HG03159 (cell line): ENCODE measurements around the gene MRTFA.
"Not testable (repeated sequence)": the region's sequence is repeated elsewhere in the genome, so short reads cannot be mapped to it uniquely, and the experiment has no call there.

Experiments used
- ATAC-seq: cut with Tn5 transposase; IDR thresholded peaks from one replicate; pipeline ENCODE4 v1.9.1; 2021; ENCODE audit warnings: mild to moderate bottlenecking, moderate library complexity; ENCODE audit not compliant: unreplicated experiment

Gene MRTFA

DNA sequence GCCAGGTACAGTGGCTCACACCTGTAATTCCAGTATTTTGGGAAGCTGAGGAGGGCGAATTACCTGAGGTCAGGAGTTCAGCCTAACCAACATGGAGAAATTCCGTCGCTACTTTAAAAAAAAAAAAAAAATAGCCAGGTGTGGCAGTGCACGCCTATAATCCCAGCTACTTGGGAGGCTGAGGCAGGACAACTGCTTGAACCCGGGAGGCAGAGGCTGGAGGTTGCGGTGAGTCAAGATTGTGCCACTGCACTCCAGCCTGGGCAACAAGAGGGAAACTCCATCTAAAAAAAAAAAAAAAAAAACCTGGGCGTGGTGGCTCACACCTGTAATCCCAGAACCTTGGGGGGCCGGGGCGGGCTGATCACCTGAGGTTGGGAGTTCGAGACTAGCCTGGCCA is 37.8 kb downstream of the MRTFA start:
- not testable (repeated sequence) for ATAC-seq

DNA sequence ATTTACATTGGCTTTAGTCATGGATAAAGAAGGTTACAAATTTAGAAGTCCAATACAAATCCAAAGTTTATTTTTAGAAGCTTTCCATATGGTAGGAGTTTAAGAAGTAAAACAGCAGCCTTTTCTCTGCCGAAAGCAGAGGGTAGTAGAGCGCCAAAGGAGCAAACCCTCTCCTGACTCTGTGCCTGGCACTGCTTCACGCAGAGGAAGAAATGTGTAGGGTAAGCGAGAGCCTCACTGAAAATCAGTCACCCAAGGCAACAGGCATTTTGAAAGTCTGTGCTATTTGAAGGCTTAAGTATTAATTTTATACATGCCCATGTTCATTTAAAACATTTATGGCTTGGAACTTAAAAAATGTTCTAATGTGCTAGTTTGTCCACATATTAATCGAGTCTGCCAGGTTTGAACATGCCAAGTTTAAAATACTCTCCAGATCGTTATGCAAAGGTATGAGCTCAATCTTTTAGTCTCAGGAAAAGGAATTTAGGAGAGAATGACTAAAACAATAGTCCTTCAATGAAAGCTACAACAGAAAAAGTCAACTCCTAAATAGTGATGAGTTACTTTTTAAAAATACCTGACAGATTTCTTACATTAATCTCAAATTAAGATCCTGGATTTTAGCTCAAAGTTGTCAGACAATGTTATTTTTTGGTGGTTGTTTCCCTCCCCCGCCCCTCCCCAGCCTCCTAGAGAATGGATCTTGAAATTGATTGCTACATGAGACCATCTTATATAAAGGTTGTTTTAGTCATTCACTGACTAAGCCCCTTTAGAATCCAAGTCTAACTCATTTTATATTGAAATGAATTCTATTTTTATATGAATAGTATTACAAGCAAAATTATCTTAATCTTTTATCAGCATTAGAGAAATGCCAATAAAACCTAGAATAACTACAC is 38.7 kb downstream of the MRTFA start:
- no peak for ATAC-seq

DNA sequence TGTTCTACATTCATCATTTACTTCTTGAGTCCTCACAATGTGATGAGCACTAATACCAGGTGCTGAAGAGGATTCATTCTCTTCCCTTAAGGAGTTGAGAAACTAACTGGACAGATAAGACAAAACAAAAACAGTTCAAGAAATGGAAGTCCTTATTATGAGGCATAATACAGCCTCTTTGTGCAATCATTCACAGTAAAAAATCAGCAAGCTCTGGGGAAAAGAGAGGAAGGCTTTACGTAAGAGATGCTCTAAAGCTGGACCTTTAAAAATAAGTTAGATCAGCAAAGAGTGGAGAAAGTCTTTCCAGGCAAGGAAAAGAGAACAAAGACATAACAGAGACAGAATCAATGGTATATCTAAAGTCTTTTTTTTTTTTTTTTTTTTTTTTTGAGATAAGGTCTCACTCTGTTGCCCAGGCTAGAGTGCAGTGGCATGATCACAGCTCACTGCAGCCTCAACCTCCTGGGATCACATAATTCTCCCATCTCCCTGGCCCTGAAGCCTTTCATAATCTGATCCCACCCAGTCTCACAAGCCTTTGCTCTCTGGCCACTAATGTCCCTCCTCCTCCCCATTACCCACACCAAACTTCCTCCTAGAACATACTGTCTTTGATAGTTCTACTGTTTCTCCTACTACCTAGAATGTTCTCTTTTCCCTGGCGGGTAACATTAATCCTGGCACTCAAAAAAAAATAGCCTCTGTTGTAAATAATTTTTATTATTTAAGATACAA is 40.9 kb downstream of the MRTFA start:
- no peak for ATAC-seq

DNA sequence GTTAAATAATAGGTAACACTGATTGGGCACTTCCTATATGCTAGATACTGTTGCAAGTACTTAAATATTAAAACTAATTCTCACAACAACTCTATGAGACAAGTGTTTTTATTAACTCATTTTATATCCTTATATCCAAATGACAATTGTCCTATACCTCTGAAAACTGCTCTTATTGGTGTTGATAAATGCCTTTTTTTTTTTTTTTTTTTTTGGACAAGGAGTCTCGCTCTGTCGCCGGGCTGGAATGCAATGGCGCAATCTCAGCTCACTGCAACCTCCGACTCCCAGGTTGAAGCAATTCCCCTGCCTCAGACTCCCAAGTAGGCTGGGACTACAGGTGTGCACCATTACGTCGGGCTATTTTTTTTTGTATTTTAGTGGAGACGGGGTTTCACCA is 41.6 kb downstream of the MRTFA start:
- ATAC-seq = no peak

DNA sequence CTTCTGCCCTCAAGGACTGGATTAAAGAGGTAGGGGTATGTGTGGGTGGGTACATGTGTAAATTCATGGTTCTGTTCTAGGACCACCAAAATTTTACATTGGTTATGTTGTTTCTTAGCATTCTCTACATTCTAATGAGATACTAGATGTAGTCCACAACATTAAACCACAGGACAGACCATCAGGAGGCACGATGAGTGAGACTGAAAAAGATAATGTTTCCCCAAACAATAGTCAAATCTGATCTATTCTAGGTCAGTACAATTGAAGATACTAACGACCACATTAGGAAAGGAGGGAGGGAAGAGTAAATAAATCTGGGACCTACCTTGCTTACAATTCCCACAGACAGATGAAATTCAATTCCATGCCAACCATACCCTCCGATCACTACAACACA is 42.2 kb downstream of the MRTFA start:
- ATAC-seq = no peak

DNA sequence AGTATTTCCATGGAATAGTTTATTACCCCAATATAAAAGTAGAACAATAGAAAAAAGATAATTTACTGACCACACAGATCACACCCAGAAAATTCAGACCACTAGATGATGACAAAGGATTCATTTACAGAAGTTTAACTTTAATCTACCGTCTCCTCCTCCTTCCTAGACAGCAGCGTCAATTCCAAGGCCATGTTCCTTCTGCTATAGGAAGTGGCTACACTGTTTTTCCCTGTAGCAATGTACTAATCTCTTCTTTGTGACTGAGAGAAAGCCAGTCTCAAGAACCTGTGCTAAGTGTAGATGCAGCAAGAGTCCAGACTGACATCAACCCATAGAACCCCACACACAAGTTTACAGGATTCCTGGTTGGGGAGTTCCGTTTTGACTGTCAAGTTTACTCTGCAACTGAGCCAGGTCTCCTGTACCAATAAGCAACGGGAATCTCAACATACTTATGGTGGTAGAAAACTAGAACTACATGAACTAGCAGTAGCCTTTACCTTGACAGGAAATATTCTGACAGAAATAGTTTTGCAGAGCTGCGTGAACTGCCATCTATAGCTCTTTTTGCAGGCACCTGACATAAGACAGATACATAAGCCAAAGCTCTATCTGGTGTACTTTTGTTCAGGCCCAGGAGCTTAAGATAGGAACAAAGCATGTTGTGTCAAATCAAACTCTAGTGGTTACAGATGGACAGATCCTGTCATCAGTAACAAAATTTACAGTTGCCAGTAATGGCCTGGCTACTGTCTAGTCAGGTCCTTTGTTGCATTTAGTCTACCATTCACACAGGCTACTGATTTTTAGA is 42.9 kb downstream of the MRTFA start:
- ATAC-seq = no peak

DNA sequence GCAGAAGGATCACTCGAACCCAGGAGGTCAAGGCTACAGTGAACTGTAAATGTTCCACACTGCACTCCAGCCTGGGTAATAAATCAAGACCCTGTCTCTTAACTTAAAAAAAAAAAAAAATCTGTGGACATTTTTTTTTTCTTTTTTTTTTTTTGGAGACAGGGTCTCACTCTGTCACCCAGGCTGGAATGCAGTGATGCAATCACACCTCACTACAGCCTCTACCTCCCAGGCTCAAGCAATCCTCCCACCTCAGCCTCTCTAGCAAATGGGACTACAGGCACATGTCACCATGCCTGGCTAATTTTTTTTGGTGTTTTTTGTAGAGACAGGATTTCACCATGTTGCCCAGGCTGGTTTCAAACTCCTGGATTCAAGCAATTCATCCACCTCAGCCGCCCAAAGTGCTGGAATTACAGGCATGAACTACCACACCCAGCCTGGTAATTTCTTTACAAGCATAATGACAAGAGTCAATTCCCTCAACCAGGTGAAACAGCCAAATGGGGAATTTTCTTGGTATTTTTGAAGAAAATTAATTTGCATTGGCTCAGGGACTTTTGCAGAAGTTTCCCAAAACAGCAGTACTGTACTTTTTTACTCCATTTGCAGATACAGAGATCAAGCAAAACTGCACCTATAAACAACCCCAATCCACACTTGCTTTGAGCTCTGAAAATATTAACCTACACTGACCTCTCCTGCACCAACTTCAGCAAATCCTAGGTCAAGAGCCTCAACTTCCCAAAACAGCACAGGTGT is 44.0 kb downstream of the MRTFA start:
- no peak for ATAC-seq

DNA sequence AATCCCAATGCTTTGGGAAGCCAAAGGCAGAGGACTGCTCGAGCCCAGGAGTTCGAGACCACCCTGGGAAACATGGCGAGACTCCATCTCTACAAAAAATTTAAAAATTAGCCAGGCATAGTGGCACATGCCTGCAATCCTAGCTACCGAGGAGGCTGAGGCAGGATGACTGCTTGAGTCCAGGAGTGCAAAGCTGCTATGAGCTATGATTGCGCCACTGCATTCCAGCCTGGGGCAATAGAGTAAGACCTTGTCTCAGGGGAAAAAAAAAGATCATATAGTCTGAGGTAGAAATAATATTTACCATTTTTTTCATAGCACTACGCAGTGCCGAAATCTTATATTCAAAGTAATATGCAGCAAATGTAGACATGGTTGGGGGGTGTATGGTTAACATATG is 47.8 kb downstream of the MRTFA start:
- no peak for ATAC-seq

DNA sequence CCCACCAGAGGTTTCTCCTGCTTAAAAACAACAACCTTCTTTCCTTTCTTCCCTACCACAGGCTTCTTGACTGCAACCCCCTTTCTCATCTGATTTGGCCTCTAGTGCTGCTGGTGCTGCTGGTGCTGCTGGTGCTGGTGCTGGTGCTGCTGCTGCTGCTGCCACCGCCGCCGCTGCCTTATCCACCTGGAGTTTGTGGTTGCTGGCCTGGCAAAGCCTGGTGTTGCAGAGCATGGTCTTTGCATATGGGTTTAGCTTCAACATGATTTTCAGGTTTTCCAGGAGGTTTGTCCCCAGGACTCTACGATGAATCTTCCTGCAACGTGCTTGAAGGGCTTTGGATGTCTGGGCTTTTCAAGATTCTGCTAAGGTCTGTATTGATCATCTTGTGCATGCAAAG is 49.7 kb downstream of the MRTFA start:
- ATAC-seq = no peak

DNA sequence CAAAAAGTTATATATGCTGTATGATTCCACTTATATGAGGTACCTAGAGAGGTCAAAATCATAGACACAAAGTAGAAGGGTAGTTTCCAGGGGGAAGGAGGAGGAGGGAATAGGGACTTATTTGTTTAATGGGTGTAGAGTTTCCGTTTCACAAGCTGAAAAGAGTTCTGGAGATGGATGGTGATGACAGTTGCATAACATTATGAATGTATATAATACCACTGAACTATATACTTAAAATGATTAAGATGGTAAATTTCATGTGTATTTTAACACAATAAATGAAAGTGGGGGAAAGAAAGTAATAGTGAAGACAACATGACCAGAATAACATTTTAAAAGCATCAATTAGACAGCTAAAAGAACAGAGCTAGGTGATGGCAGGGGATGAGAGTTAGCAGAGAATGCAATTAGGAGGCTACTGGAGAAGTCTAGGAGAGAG is 51.2 kb downstream of the MRTFA start:
- no peak for ATAC-seq

DNA sequence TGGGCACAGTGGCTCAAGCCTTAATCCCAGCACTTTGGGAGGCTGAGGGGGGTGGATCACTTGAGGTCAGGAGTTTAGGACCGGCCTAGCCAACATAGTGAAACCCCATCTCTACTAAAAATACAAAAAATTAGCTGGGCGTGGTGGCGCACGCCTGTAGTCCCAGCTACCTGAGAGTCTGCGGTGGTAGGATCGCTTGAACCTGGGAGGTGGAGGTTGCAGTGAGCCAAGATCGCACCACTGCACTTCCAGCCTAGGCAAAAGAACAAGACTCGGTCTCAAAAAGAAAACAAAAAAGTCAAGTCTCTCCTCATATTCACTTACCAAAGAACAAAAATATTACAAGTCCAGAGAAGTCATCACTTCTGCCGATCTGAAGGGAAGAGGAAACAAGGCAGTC is 51.8 kb downstream of the MRTFA start:
- not testable (repeated sequence) for ATAC-seq

DNA sequence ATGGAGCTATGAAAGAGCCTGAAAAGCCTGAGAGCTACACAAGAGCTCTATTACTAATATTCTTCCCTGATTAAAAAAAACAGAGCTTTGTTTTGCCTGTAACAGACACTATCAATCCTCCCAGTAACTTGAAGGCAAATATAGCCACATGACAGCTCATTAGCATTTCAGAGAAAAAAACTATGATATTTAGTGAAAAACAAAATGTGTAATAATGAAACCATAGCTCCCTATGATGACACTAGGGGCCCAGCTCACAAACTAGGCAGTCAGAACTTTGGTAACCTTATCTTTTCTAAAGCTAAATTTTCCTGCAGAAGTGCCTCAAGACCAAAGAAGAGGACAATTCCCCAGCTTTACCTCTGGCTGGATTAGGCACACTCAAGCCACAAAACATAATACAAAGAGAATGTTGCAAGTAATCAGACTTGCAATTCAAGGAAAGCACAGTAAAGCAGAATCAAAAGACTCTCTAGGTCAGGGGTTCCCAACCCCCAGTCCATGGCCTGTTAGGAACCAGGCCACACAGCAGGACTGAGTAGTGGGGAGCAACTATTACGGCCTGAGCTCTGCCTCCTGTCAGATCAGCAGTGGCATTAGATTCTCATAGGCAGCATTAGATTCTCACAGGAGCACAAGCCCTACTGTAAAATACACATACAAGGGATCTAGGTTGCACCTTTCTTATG is 53.3 kb downstream of the MRTFA start:
- ATAC-seq = no peak

DNA sequence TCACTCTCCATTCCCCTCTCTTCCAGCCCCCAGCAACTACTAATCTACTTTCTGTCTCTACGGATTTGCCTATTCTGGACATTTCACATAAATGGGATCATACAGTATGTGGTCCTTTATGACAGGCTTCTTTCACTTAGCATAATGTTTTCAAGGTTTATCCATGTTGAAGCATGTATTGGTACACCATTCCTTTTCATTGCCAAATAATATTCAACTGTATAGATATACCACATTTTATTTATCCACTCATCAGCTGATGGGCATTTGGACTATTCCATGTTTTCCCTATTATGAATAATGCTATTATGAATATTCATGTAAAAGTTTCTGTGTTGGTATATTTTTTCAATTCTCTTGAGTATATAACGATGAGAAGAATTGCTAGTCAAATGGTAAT is 54.5 kb downstream of the MRTFA start:
- ATAC-seq = no peak

DNA sequence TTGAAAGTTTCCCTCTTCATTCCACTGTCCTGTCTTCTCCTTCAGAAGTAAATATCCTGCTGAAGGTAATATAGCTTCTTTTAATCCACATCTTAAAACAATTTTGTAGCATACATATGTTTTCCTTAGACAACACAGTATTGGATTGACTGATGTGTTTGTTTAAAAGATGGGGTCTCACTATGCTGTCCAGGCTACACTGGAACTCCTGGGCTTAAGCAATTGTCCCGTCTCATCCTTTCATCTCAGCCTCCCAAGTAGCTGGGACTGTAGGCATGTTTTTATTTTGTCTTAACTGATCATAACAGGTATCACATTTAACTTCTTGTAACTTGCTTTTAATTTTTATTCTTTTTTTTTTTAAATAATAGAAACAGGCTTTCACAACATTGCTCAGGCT is 55.9 kb downstream of the MRTFA start:
- no peak for ATAC-seq

DNA sequence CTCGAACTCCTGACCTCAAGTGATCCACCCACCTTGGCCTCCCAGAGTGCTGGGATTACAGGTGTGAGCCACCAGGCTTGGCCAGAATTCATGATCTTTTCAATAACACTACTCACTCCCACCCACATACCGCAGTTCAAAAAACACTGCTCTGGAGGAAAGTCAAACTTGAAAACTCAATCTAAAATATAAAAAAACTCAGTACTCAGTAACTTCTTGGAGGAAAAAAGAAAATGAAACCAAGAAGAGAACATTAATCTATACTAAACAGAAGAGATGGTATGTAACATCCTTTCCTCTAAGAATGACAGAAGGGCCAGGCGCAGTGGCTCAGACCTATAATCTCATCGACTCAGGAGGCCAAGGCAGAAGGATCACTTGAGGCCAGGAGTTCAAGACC is 58.3 kb downstream of the MRTFA start:
- ATAC-seq = no peak

DNA sequence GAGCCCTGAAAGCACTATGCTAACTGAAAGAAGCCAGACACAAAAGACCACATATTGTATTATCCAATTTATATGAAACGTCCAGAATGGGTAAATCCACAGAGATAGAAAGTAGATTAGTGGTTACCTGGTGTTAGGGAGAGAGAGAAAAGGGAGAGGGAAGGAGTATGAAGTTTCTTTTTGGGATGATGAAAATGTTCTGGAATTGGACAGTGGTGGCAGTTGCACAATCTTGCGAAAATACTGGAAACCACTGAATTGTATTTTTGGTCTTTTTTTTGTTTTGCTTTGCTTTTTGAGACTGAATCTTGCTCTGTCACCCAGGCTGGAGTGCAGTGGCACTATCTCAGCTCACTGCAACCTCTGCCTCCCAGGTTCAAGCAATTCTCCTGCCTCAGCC is 63.5 kb downstream of the MRTFA start:
- ATAC-seq = no peak

DNA sequence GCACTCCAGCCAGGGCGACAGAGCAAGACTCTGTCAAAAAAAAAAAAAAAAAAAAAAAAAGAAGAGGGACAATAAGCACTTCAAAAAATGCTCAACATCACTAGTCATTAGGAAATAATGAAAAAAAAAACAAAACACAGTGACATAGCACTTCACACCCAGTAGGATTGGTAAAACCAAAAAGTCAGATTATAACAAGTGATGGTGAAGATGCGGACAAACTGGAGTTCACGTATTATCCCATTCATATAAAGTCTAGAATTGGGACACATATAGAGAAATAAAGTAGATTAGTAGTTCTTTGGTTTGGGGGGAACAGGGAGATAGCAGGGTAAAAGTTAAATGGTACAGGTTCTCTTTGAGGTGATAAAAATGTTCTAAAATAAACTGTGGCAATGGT is 64.6 kb downstream of the MRTFA start:
- ATAC-seq = no peak

DNA sequence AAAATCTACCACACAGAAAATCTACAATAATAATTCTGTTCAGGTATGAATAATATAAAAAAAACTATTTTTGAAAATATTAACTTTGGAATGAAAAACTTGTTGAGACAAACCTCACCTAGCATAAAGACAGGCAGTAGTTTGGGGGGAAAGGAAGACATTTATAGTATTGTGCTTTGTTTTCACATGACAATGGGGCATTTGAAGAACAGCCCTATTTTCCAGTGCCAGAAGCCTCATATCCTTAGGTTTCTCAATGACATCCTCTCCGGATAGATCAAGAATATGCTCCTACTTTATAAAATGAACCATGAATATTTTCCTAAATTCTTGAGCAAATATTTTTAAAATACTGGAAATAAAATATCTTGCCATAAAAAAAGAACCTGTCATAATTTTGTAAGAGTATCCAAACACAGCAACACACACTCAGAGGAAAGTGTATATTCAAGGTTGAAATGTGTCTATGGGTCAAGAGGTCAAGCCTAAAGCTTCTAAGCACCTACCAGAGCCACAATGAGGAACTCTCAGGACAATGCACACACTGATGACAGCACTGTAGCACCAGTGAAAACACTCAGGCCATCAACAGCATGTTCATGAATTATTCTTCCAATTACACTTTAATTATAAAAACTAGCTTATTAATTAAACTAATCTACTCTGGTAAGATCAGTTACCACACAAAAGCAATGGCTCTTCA is 68.7 kb downstream of the MRTFA start:
- ATAC-seq = no peak

DNA sequence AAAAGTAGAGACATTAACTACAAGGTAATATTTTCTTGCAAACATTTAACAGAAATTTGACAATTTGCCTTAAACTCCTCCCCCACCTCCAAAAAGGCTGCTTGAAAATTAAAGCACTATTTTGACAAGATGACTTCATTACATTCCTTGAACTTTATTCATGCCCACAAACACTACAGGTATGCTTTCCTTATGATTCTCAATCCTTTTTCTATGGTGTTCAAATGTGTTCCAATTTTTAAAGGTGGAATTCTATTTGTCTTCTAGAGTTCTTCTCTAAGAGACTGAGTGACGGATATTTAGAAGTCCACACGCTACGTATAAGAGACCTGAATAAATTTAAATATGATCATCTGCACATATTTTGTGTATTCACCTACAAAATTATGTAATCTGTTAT is 69.4 kb downstream of the MRTFA start:
- no peak for ATAC-seq
